Erythroblast (primary cell): ENCODE data around the gene ABCC3.

ENCODE experiments used
- GATA1 ChIP-seq: IDR thresholded peaks from 2 replicates; pipeline ENCODE4 v1.6.1; 2011; ENCODE audit warnings: low read depth, mild to moderate bottlenecking, control low read depth, low read length, moderate library complexity
- POLR2A ChIP-seq: IDR thresholded peaks from 2 replicates; pipeline ENCODE4 v1.6.1; 2011; ENCODE audit warnings: mild to moderate bottlenecking, low read length

- TF ChIP-seq POLR2A: no peak
- TF ChIP-seq GATA1: no peak
Observed at GRCh38 chr17:50661348-50661747, 26.7 kb downstream of the ABCC3 start.
